ENCODE results near the gene ADAM12. TPM values are rescaled to one million over a fixed set of nuclear protein-coding genes. Genes with fewer than 3 reads are reported as not detected.

The ADAM12 gene
- total and polyA plus RNA-seq, 2 of the 13 experiments (the other 11 are each of a cell fraction or from before 2014, with no cell fraction given), result not detected

DNA sequence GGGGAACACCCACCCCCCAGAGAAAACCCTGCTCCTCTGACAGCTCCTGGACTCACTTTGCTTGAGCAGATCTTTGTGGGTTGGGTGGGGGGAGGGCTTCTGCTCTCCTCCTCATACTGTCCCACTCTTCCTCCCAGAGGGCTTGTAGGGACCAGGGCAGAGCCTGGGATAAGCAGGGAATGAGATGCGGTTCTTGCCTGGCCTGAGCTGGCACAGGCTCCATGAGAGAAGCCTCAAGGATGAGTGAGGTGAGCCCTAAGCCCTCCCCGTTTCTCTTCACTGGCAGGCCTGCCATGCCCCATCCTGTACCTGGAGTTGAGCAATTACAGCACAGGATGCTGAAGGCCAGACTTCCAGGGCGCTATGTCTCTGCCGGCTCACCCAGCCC lies 134.7 kb downstream of the ADAM12 start (continued):
- no peak for TF ChIP-seq RCOR2 (CRISPR knock-in tag; IDR thresholded peaks at IDR 0.05)
- TF ChIP-seq, protein P1, sequence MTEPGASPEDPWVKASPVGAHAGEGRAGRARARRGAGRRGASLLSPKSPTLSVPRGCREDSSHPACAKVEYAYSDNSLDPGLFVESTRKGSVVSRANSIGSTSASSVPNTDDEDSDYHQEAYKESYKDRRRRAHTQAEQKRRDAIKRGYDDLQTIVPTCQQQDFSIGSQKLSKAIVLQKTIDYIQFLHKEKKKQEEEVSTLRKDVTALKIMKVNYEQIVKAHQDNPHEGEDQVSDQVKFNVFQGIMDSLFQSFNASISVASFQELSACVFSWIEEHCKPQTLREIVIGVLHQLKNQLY (CRISPR knock-in tag; IDR thresholded peaks at IDR 0.05), result no peak

DNA sequence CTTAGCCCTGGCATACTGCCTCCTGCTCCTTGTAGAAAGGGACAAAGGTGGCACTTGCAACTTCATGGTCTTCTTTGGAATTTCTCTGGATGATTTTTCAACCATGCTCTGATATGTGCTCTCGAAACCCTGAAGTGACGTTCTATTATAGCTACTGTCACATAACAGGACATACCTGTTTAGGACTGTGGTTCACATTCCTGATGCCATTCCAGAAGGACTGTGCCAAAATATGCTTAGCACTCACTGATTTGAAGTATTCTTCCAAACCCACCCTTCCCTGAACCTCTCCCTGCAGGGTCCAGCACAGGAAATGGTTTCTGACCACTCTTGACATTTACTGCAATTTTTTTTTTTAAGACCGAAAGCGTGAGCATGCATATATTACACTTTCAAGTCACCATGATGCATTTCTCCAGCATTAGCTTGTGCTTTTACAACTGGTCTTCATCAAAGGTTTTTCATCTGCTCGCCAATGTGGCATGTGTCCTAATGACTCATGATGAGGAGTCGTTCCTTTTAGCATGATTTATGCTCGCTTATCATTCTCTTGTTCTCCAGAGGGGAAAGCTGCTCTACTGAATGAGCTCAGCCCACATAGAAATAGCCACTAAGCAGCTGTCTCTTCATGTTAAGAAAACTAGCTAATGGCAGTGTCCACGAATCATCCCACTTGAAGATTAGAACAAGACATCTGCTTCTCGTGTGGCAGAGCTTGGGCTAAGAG lies 135.2 kb downstream of the ADAM12 start:
- no TSS peak for BruUV-seq (replicated peaks)
- Histone ChIP-seq H3K4me3 (replicated peaks in 1 of 3; ENCODE audit: insufficient read depth in 1 of 3, low read depth in 2 of 3, low read length in 3 of 3) (no peak overlapping the region), H3K79me2 (ENCODE audit: insufficient read depth, low read length) (no peaks in the 10 kb centered on the region), H3K9me3 (ENCODE audit: low read length) (peaks cover 9% of the 10 kb centered on the region), H4K20me1 (ENCODE audit: insufficient read depth, low read length) (no peaks in the 10 kb centered on the region), H3K4me1 (ENCODE audit: insufficient read depth, low read length) (no peaks in the 10 kb centered on the region), H3K27me3 (ENCODE audit: control insufficient read depth in 1 of 2, insufficient read depth in 2 of 2, low read length in 2 of 2) (peaks cover 0 to 26% of the 10 kb centered on the region in 2 experiments; a peak in 4 of 5 replicates), H3K27ac (ENCODE audit: extremely low read length, insufficient read depth, low read length) (no peak overlapping the region), H3K4me2 (ENCODE audit: low read depth, low read length) (no peak overlapping the region), H2AFZ (ENCODE audit: low read length) (no peak overlapping the region), H3K36me3 (replicated peaks in 1 of 2; ENCODE audit: control insufficient read depth in 1 of 2, insufficient read depth in 2 of 2, low read length in 2 of 2) (no peaks in the 10 kb centered on the region), H3K9ac (ENCODE audit: insufficient read depth, low read depth, low read length) (no peak overlapping the region)
- TF ChIP-seq ZNF780A (CRISPR knock-in tag; IDR thresholded peaks at IDR 0.05), result no peak
- ChIA-PET POLR2A (no interaction called here), CTCF (ENCODE audit: low intra/inter-chr PET ratio, low total read pairs) (no interaction called here)
- no peak for ATAC-seq
- FAIRE-seq, result no peak
- WGBS (ENCODE audit: low lambda C conversion rate), result 44% methylated on average over 7 of the region's 9 CpGs
- in situ Hi-C loops (cut with HindIII; ENCODE audit: extremely low pct_ligation_motif_present, low pct_unique_long_range_greater_than_20kb) (no loop called here), intact Hi-C loops (cut with micrococcal nuclease; ENCODE audit: unreplicated experiment) (no loop called here)
- no peak for DNase-seq (ENCODE audit: low spot score)

DNA sequence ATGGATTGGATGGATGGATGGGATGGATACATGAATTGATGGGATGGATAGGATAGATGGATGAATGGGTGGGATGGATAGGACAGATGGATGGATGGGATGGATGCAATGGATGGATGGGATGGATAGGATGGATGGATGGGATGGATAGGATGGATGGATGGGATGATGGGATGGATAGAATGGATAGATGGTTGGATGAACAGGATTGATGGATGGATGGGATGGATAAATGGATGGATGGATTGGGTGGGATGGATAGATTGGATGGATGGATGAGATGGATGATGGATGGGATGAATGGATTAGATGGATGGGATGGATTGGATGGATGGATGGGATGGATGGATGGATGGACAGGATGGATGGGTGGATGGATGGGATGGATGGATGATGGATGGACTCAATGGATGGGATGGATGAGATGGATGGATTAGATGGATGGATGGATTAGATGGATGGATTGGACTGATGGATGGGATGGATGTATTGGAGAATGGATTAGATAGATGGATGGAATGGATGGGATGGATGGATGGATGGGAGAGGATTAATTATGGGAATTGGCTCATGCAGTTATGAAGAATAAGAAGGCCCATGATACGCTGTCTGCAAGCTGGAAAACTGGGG lies 136.4 kb downstream of the ADAM12 start:
- no peak for DNase-seq (ENCODE audit: low spot score)
- WGBS (ENCODE audit: low lambda C conversion rate), result 5% methylated on average over 1 of the region's 1 CpG
- no peak overlapping the region for H3K4me2 ChIP-seq (ENCODE audit: low read depth, low read length)
- no peak overlapping the region for H3K4me3 ChIP-seq (replicated peaks in 1 of 3; ENCODE audit: insufficient read depth in 1 of 3, low read depth in 2 of 3, low read length in 3 of 3)
- ChIA-PET POLR2A (no interaction called here), CTCF (ENCODE audit: low intra/inter-chr PET ratio, low total read pairs) (no interaction called here)
- no peak for ATAC-seq
- no peak overlapping the region for H3K9ac ChIP-seq (ENCODE audit: insufficient read depth, low read depth, low read length)
- no peaks in the 10 kb centered on the region for H3K79me2 ChIP-seq (ENCODE audit: insufficient read depth, low read length)
- H4K20me1 ChIP-seq (ENCODE audit: insufficient read depth, low read length), result no peaks in the 10 kb centered on the region
- no TSS peak for BruUV-seq (replicated peaks)
- H2AFZ ChIP-seq (ENCODE audit: low read length), result no peak overlapping the region
- intact Hi-C loops (cut with micrococcal nuclease; ENCODE audit: unreplicated experiment) (no loop called here), in situ Hi-C loops (cut with HindIII; ENCODE audit: extremely low pct_ligation_motif_present, low pct_unique_long_range_greater_than_20kb) (no loop called here)
- no peaks in the 10 kb centered on the region for H3K4me1 ChIP-seq (ENCODE audit: insufficient read depth, low read length)
- TF ChIP-seq ZNF749 (CRISPR knock-in tag; IDR thresholded peaks at IDR 0.05; ENCODE audit: borderline replicate concordance) (no peak), ZNF343 (CRISPR knock-in tag; IDR thresholded peaks at IDR 0.05) (no peak), ZNF775 (CRISPR knock-in tag; IDR thresholded peaks at IDR 0.05; ENCODE audit: borderline replicate concordance) (no peak), FOXA3 (CRISPR knock-in tag; IDR thresholded peaks at IDR 0.05) (no peak), ZNF124 (CRISPR knock-in tag; IDR thresholded peaks at IDR 0.05) (no peak)
- TF ChIP-seq, protein P2, sequence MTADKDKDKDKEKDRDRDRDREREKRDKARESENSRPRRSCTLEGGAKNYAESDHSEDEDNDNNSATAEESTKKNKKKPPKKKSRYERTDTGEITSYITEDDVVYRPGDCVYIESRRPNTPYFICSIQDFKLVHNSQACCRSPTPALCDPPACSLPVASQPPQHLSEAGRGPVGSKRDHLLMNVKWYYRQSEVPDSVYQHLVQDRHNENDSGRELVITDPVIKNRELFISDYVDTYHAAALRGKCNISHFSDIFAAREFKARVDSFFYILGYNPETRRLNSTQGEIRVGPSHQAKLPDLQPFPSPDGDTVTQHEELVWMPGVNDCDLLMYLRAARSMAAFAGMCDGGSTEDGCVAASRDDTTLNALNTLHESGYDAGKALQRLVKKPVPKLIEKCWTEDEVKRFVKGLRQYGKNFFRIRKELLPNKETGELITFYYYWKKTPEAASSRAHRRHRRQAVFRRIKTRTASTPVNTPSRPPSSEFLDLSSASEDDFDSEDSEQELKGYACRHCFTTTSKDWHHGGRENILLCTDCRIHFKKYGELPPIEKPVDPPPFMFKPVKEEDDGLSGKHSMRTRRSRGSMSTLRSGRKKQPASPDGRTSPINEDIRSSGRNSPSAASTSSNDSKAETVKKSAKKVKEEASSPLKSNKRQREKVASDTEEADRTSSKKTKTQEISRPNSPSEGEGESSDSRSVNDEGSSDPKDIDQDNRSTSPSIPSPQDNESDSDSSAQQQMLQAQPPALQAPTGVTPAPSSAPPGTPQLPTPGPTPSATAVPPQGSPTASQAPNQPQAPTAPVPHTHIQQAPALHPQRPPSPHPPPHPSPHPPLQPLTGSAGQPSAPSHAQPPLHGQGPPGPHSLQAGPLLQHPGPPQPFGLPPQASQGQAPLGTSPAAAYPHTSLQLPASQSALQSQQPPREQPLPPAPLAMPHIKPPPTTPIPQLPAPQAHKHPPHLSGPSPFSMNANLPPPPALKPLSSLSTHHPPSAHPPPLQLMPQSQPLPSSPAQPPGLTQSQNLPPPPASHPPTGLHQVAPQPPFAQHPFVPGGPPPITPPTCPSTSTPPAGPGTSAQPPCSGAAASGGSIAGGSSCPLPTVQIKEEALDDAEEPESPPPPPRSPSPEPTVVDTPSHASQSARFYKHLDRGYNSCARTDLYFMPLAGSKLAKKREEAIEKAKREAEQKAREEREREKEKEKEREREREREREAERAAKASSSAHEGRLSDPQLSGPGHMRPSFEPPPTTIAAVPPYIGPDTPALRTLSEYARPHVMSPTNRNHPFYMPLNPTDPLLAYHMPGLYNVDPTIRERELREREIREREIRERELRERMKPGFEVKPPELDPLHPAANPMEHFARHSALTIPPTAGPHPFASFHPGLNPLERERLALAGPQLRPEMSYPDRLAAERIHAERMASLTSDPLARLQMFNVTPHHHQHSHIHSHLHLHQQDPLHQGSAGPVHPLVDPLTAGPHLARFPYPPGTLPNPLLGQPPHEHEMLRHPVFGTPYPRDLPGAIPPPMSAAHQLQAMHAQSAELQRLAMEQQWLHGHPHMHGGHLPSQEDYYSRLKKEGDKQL (CRISPR knock-in tag; IDR thresholded peaks at IDR 0.05; ENCODE audit: low read depth), result no peak
- no peak overlapping the region for H3K27ac ChIP-seq (ENCODE audit: extremely low read length, insufficient read depth, low read length)
- no peaks in the 10 kb centered on the region for H3K36me3 ChIP-seq (replicated peaks in 1 of 2; ENCODE audit: control insufficient read depth in 1 of 2, insufficient read depth in 2 of 2, low read length in 2 of 2)
- H3K9me3 ChIP-seq (ENCODE audit: low read length), result peaks cover 9% of the 10 kb centered on the region
- no peak for FAIRE-seq
- peaks cover 0 to 22% of the 10 kb centered on the region in 2 experiments; a peak in 4 of 5 replicates for H3K27me3 ChIP-seq (ENCODE audit: control insufficient read depth in 1 of 2, insufficient read depth in 2 of 2, low read length in 2 of 2)
